NT2/D1 (cell line): Measurements from ENCODE around the gene MYO7B.
"Not testable (repeated sequence)": the region's sequence is repeated elsewhere in the genome, so short reads cannot be mapped to it uniquely, and the experiment has no call there.

Experiments used
- DNase-seq: peaks from one replicate; pipeline ENCODE4 v3.0.0-alpha.2; 2011; ENCODE audit warnings: low read depth, low spot score
- H3K27me3 ChIP-seq: 2 replicates; pipeline ENCODE4 v1.6.0; 2011; ENCODE audit warnings: mild to moderate bottlenecking; ENCODE audit not compliant: insufficient read length, insufficient read depth
- H3K36me3 ChIP-seq: 2 replicates; pipeline ENCODE4 v1.6.1; 2011; ENCODE audit warnings: mild to moderate bottlenecking, low read length, mixed read lengths; ENCODE audit not compliant: insufficient read depth, insufficient read length
- H3K4me1 ChIP-seq: 2 replicates; pipeline ENCODE4 v1.5.1; 2011; ENCODE audit not compliant: insufficient read depth, insufficient read length
- H3K4me3 ChIP-seq: 2 replicates; pipeline ENCODE4 v1.5.1; 2011; ENCODE audit warnings: low read depth; ENCODE audit not compliant: insufficient read length
- H3K9ac ChIP-seq: 2 replicates; pipeline ENCODE4 v1.6.0; 2011; ENCODE audit warnings: low read depth; ENCODE audit not compliant: insufficient read length
- H3K9me3 ChIP-seq: 2 replicates; pipeline ENCODE4 v1.5.1; 2011; ENCODE audit warnings: mild to moderate bottlenecking, low read length; ENCODE audit not compliant: insufficient read depth
- SUZ12 ChIP-seq: IDR thresholded peaks from 2 replicates; pipeline ENCODE4 v1.6.1; 2011; ENCODE audit not compliant: insufficient read length, insufficient read depth; ENCODE audit errors: extremely low read depth
- YY1 ChIP-seq: IDR thresholded peaks from 2 replicates; pipeline ENCODE4 v1.6.1; 2011; ENCODE audit not compliant: insufficient read length, insufficient read depth
- ZNF274 ChIP-seq: IDR thresholded peaks from 2 replicates; pipeline ENCODE4 v1.6.1; 2011; ENCODE audit warnings: mild to moderate bottlenecking, low read depth, low read length

MYO7B gene

DNA sequence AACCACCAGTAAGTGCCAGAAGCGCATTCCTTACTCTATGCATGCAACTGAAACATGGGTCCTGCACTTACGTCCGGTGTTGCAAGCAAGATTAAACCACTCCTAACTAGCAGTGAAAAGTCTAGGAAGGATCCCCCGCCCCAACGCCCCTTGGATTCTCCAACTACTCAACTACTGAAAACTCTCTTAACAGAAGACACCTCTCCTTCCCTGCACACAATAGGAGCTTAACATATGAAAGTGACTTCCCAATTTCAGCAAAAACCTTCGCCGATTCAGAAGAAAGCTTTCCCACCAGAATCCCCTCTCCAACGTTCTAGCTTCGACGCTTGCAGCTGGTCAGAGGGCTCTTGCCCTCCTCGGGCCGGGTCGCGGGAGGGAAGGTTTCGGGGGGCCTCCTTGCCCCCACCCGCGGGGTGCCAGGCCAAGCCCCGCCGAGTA, 9.8 kb upstream of the MYO7B start:
- H3K4me1 ChIP-seq: peaks cover 7% of the 10 kb centered on the region
- TF ChIP-seq ZNF274 (no peak), YY1 (no peak), SUZ12 (no peak)
- peak overlapping the region; percentile 94 for H3K9ac ChIP-seq
- H3K9me3 ChIP-seq: 0 out of 2 replicates have a peak, but pooled peaks cover 4% of the 10 kb centered on the region
- H3K4me3 ChIP-seq: peak overlapping the region; percentile 87
- peaks cover 37% of the 10 kb centered on the region for H3K36me3 ChIP-seq
- H3K27me3 ChIP-seq: no peaks in the 10 kb centered on the region
- no peak for DNase-seq

GRCh38 chr2:127526132-127527000, 9.1 kb upstream of the MYO7B start, which contains the start of gene IWS1:
Gene IWS1 (minus strand): TSS chr2:127526489. CDS start chr2:127526208, 281 bp downstream.
- Histone ChIP-seq H3K9me3 (0 out of 2 replicates have a peak, but pooled peaks cover 4% of the 10 kb centered on the region), H3K27me3 (no peaks in the 10 kb centered on the region), H3K4me1 (peaks cover 7% of the 10 kb centered on the region), H3K36me3 (peaks cover 31% of the 10 kb centered on the region), H3K9ac (peak within 1 kb of the TSS; percentile 94), H3K4me3 (peak within 1 kb of the TSS; percentile 87)
- TF ChIP-seq ZNF274 (no peak), YY1 (peak; percentile 91)
- peak; percentile 97 for DNase-seq

DNA sequence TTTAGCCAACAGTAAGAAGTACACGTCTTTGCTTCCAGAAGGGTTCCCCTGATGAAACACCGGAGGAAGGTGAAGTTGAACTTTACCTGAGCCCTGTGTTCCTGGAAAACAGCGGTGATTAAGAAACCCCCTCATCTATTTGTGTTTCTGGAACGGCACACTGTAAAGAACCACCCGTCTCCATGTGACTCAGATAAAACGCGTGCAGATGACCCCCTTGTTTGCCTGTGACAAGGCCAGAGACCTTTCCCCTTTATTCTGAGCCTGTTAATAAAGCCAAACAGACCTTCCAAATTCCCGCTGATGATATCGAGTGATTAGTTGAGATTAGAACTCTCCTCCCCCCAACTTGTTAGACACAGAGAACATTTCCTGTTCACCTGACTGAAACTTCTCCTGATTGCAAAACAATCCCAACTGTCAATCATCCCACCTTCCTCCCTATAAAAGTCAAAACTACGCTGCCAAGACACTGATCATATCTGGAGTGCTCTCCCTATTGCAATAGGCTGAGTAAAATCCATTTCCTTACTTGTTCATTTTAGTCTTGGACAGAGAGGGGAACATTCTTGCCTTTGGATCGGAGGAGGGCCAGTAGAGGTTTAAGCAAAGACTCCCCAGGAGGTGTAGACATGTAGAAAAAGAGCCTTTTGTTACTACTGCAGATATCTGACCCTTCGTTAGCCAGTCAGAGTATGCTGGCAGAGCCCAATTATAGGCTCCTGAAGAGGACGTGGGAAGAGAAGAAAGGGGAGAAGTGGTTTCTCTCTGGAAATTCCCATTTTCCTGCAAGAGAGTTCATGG, 8.3 kb upstream of the MYO7B start:
- H3K9ac ChIP-seq: peak overlapping the region; percentile 94
- peak; percentile 32 for DNase-seq
- H3K4me3 ChIP-seq: peak overlapping the region; percentile 87
- no peaks in the 10 kb centered on the region for H3K27me3 ChIP-seq
- H3K4me1 ChIP-seq: peaks cover 7% of the 10 kb centered on the region
- 0 out of 2 replicates have a peak, but pooled peaks cover 4% of the 10 kb centered on the region for H3K9me3 ChIP-seq
- TF ChIP-seq YY1: no peak
- TF ChIP-seq ZNF274: no peak
- TF ChIP-seq SUZ12: no peak
- H3K36me3 ChIP-seq: peaks cover 23% of the 10 kb centered on the region

- no peak for DNase-seq
- H3K9me3 ChIP-seq: 0 out of 2 replicates have a peak, but pooled peaks cover 4% of the 10 kb centered on the region
- no peak overlapping the region for H3K4me3 ChIP-seq
- H3K36me3 ChIP-seq: peaks cover 10% of the 10 kb centered on the region
- no peaks in the 10 kb centered on the region for H3K27me3 ChIP-seq
- TF ChIP-seq ZNF274 (no peak), SUZ12 (no peak), YY1 (no peak)
- no peak overlapping the region for H3K9ac ChIP-seq
- H3K4me1 ChIP-seq: peaks cover 7% of the 10 kb centered on the region
Observed at GRCh38 chr2:127528487-127528886, 7.0 kb upstream of the MYO7B start.

DNA sequence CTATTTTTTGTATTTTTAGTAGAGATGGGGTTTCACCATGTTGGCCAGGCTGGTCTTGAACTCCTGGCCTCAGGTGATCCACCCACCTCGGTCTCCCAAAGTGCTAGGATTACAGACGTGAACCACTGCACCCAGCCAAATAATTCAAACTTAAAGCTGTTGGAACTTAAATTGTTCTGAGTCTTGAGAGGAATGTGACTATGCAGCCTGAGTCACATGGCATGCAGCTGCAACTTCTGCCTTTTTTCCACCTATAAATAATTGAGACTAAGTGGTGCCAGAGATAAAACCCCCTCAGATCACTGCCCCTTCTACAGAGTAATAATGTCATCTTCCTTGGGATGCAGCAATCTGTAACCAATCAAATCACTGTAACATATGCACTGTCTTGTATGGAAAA, 6.1 kb upstream of the MYO7B start:
- not testable (repeated sequence) for DNase-seq, H3K4me3 ChIP-seq, H3K9me3 ChIP-seq, H3K27me3 ChIP-seq, H3K9ac ChIP-seq, H3K36me3 ChIP-seq, H3K4me1 ChIP-seq

DNA sequence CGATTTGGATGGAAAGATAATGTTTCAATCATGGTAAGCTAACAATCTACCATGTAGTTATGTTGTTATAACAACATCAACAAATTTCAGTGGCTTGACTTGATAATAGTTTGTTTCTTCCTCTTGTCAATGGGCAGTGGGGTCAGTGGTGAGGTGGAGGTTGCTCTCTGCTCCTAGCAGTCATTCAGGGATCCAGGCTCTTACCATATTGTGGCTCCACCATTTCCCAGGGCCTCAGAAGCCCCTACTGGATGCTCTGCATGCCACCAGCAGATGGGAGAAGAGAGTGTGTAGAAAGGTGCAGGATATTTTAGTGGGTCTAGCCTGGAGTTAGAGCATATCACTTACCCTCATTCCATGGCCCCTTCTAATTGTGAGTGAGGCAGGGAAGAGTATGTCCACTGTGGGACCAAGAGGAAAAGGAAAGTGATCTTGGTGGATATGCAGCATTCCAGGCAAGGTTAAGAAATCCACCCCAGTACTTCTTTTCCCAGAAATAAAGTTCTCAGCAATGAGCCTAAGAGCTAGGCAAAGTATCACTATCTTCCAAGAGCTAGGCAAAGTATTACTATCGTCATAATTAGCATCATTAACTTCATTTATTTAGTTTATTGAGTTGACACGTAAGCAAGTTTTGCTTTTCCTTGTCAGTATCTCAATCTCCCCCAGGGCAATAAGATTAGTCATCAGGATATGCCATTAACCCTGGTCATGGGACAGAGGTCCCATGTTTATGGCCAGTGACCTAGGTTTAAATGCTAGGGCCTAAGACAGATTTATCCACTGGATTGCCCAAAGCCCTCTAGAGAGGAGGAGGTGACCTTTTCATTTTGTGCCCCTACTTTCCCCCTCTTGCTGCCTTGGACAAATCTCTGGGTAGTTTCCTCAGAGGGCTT, 5.0 kb upstream of the MYO7B start:
- Histone ChIP-seq H3K4me3 (no peak overlapping the region), H3K9ac (no peak overlapping the region)
- TF ChIP-seq YY1: no peak
- TF ChIP-seq ZNF274: no peak
- no peak for TF ChIP-seq SUZ12

GRCh38 chr2:127531221-127531648, 4.2 kb upstream of the MYO7B start:
- Histone ChIP-seq H3K4me3 (no peak overlapping the region), H3K36me3 (no peaks in the 10 kb centered on the region), H3K27me3 (no peaks in the 10 kb centered on the region), H3K9ac (no peak overlapping the region), H3K4me1 (peaks cover 7% of the 10 kb centered on the region), H3K9me3 (0 out of 2 replicates have a peak, but pooled peaks cover 4% of the 10 kb centered on the region)
- no peak for DNase-seq
- TF ChIP-seq SUZ12: no peak

More for the DNA sequence above, 5.0 kb upstream of the MYO7B start:
- Histone ChIP-seq H3K36me3 (no peaks in the 10 kb centered on the region), H3K4me1 (peaks cover 7% of the 10 kb centered on the region), H3K27me3 (no peaks in the 10 kb centered on the region), H3K9me3 (0 out of 2 replicates have a peak, but pooled peaks cover 4% of the 10 kb centered on the region)
- DNase-seq: no peak
